ENCODE measurements around the gene PANK1. TPM values are rescaled to one million over a fixed set of nuclear protein-coding genes. Genes with fewer than 3 reads are reported as not detected.

Gene PANK1
- total and polyA plus RNA-seq, 2 of the 8 experiments (the other 6 are each of a cell fraction or from before 2014, with no cell fraction given): 18.5 to 40.4 TPM

- TF ChIP-seq GTF2F1 (IDR thresholded peaks at IDR 0.05; ENCODE audit: borderline replicate concordance, low read depth, low read length): no peak
- no peak for TF ChIP-seq PHF8 (conservative IDR thresholded peaks at IDR 0.05; ENCODE audit: low read depth, low read length)
- no peak for TF ChIP-seq TEAD4 (IDR thresholded peaks at IDR 0.05; ENCODE audit: low read depth, low read length)
- TF ChIP-seq CTCF (IDR thresholded peaks at IDR 0.05; ENCODE audit: control extremely low read depth in 1 of 3, insufficient read depth in 1 of 3, low read depth in 1 of 3, low read length in 3 of 3): no peak
- TF ChIP-seq ATF3 (IDR thresholded peaks at IDR 0.05; ENCODE audit: insufficient read depth, low read depth, low read length): no peak
- TF ChIP-seq NRF1 (IDR thresholded peaks at IDR 0.05; ENCODE audit: low read depth, low read length): no peak
These were observed 7.0 kb upstream of the PANK1 start (continued) for GRCh38 chr10:89651916-89652573.

Data from H1 (cell line).